PC-3 (cell line): ENCODE data around the gene STUM. TPM values are rescaled to one million over a fixed set of nuclear protein-coding genes. Genes with fewer than 3 reads are reported as not detected.

Source experiments
- ATAC-seq: fragments of 200-7000 bp; cut with Tn5 transposase; 2 replicates; pipeline ENCODE4 v1.9.1; 2020; ENCODE audit warnings: mild to moderate bottlenecking, moderate library complexity
- BruUV-seq: library from RNA; stranded (reverse); fragments of 400-500 nt; replicated peaks from 2 replicates; lab custom pipeline; 2021; lab: Mats Ljungman, UMichigan
- CTCF ChIA-PET: fragments of 300-600 bp; sonication (Branson Sonifier 250); formaldehyde crosslinking; loops from one replicate; lab custom pipeline; 2022; ENCODE audit warnings: antibody characterized with exemption; lab: Charles Lee
- POLR2A ChIA-PET: fragments of 300-600 bp; sonication (Branson Sonifier 250); formaldehyde crosslinking; loops from one replicate; lab custom pipeline; 2022; ENCODE audit warnings: antibody characterized with exemption; ENCODE audit not compliant: unreplicated experiment; lab: Charles Lee
- DNase-seq: peaks from one replicate; pipeline ENCODE4 v3.0.0-alpha.2; 2015
- H2AFZ ChIP-seq: fragments of 300-600 bp; sonication (generic); 2 replicates; pipeline ENCODE4 v1.6.0; 2016; ENCODE audit warnings: antibody characterized with exemption, low read length
- H3F3A ChIP-seq: fragments of 300-600 bp; sonication (generic); one replicate; pipeline ENCODE4 v1.6.0; 2017; ENCODE audit warnings: antibody characterized with exemption, low read length, control low read depth, mild to moderate bottlenecking; ENCODE audit not compliant: unreplicated experiment
- H3K27ac ChIP-seq: fragments of 300-600 bp; sonication (generic); 2 replicates; pipeline ENCODE4 v1.5.1; 2016; ENCODE audit warnings: mild to moderate bottlenecking, low read length
- H3K27me3 ChIP-seq: fragments of 300-600 bp; sonication (generic); 2 replicates; pipeline ENCODE4 v1.6.1; 2016; ENCODE audit warnings: low read length, mixed read lengths
- H3K36me3 ChIP-seq: fragments of 300-600 bp; sonication (generic); 2 replicates; pipeline ENCODE4 v1.6.1; 2016; ENCODE audit warnings: low read depth, mixed run types, low read length, mixed read lengths
- H3K4me1 ChIP-seq: fragments of 300-600 bp; sonication (generic); 2 replicates; pipeline ENCODE4 v1.5.1; 2016; ENCODE audit warnings: low read length; ENCODE audit not compliant: insufficient read depth
- H3K4me2 ChIP-seq: fragments of 300-600 bp; sonication (generic); 2 replicates; pipeline ENCODE4 v1.6.0; 2016; ENCODE audit warnings: low read length
- H3K4me3 ChIP-seq: fragments of 300-600 bp; sonication (generic); 2 replicates; pipeline ENCODE4 v1.5.1; 2016; ENCODE audit warnings: mild to moderate bottlenecking, low read length, mixed read lengths
- H3K79me2 ChIP-seq: fragments of 300-600 bp; sonication (generic); 2 replicates; pipeline ENCODE4 v1.6.1; 2017; ENCODE audit warnings: low read length, mixed read lengths
- H3K9ac ChIP-seq: fragments of 300-600 bp; sonication (generic); 2 replicates; pipeline ENCODE4 v1.6.0; 2016; ENCODE audit warnings: mild to moderate bottlenecking, low read length
- H3K9me2 ChIP-seq: fragments of 300-600 bp; sonication (generic); replicated peaks from 2 replicates; pipeline ENCODE4 v1.6.1; 2016; ENCODE audit warnings: mixed run types, low read length, mixed read lengths
- H3K9me3 ChIP-seq: fragments of 300-600 bp; sonication (generic); 2 replicates; pipeline ENCODE4 v1.6.1; 2016; ENCODE audit warnings: low read length, mixed read lengths
- H4K20me1 ChIP-seq: fragments of 300-600 bp; sonication (generic); 2 replicates; pipeline ENCODE4 v1.6.1; 2016; ENCODE audit warnings: low read length, mixed read lengths
- EZH2 ChIP-seq: fragments of 300-600 bp; sonication (generic); IDR thresholded peaks from one replicate; pipeline ENCODE4 v1.6.1; 2017; ENCODE audit warnings: antibody characterized with exemption, mild to moderate bottlenecking, low read length; ENCODE audit not compliant: unreplicated experiment
- EZH2phosphoT487 ChIP-seq: fragments of 300-600 bp; sonication (generic); IDR thresholded peaks from 2 replicates; pipeline ENCODE4 v1.6.1; 2018; ENCODE audit warnings: mild to moderate bottlenecking, antibody characterized with exemption, low read length, borderline replicate concordance
- intact Hi-C: fragments of 100-400 bp; cut with micrococcal nuclease; formaldehyde crosslinking; loops from 2 replicates; pipeline ENCODE4 v1.9.0; 2023
- total RNA-seq: library from RNA; depleted of rRNA; stranded (reverse); fragments of >200 nt; gene quantifications from 2 replicates; pipeline ENCODE4 v1.2.3, GENCODE V29; 2014
- TF ChIP-seq, protein P1 (sequence below): fragments of 300-600 bp; sonication (generic); conservative IDR thresholded peaks from 2 replicates; pipeline ENCODE4 v1.5.1; 2017; ENCODE audit warnings: antibody characterized with exemption, low read depth, mild to moderate bottlenecking, low read length

The STUM gene
- total RNA-seq, 1 experiment from 2014 or later = 0.58 TPM

DNA sequence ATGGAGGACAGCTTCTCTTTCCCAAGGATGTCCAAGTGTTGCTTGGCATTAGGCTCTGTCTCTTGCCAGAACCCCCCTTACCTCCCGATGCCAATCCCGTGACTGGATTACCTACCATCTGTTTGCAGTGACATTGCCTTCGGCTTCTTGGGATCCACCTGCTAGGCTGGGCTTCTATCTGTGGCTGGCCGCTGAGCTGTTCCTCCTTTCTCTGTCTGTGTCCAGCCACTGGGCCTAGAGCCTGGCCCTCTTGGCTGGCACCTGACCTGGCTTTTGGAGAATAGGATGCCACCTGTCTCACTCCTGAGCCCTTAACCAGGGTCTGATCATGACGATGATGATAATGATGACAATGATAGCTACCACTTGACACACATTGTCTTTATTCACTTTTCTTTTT is 41.6 kb upstream of the STUM start:
- no peaks in the 10 kb centered on the region for H3K79me2 ChIP-seq
- no peak overlapping the region for H3K27ac ChIP-seq
- no peak overlapping the region for H3K4me2 ChIP-seq
- H3K9me3 ChIP-seq = no peaks in the 10 kb centered on the region
- H3K4me3 ChIP-seq = no peak overlapping the region
- 0 out of 2 replicates have a peak, but pooled peaks cover 3% of the 10 kb centered on the region for H3K4me1 ChIP-seq
- no peaks in the 10 kb centered on the region for H3K36me3 ChIP-seq
- ChIA-PET CTCF (no interaction called here), POLR2A (no interaction called here)
- no peaks in the 10 kb centered on the region for H3F3A ChIP-seq
- intact Hi-C loops = no loop called here
- no peak overlapping the region for H2AFZ ChIP-seq
- H3K27me3 ChIP-seq = peaks cover 39% of the 10 kb centered on the region
- ATAC-seq (no peak), DNase-seq (no peak)
- H3K9ac ChIP-seq = no peak overlapping the region
- no peak for TF ChIP-seq EZH2
- TF ChIP-seq EZH2phosphoT487 = no peak
- TF ChIP-seq, protein P1, sequence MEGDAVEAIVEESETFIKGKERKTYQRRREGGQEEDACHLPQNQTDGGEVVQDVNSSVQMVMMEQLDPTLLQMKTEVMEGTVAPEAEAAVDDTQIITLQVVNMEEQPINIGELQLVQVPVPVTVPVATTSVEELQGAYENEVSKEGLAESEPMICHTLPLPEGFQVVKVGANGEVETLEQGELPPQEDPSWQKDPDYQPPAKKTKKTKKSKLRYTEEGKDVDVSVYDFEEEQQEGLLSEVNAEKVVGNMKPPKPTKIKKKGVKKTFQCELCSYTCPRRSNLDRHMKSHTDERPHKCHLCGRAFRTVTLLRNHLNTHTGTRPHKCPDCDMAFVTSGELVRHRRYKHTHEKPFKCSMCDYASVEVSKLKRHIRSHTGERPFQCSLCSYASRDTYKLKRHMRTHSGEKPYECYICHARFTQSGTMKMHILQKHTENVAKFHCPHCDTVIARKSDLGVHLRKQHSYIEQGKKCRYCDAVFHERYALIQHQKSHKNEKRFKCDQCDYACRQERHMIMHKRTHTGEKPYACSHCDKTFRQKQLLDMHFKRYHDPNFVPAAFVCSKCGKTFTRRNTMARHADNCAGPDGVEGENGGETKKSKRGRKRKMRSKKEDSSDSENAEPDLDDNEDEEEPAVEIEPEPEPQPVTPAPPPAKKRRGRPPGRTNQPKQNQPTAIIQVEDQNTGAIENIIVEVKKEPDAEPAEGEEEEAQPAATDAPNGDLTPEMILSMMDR = no peak
- no TSS peak for BruUV-seq
- no peaks in the 10 kb centered on the region for H3K9me2 ChIP-seq
- no peaks in the 10 kb centered on the region for H4K20me1 ChIP-seq

DNA sequence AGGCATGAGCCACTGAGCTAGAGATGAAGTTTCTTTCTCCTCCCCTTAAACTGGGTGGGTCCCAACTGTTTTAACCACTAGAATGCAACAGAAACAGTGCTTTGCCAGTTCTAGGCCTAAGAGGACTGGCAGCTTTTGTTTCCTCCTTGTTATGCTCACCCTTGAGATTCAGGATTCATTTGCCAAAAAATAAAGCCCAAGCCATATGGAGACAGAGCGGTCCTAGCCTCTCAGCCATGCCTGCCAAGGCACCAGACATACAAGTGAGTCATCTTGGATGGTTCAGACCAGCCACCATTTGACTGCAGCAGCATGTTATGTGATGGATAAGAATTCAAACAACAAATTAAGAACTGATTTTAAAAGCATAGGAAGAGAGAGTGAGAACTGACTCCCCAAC is 38.1 kb upstream of the STUM start:
- intact Hi-C loops = no loop called here
- TF ChIP-seq, protein P1 = no peak
- no peak for TF ChIP-seq EZH2
- TF ChIP-seq EZH2phosphoT487 = no peak
- H2AFZ ChIP-seq = no peak overlapping the region
- ChIA-PET POLR2A (no interaction called here), CTCF (no interaction called here)
- no peaks in the 10 kb centered on the region for H3F3A ChIP-seq
- H3K9me3 ChIP-seq = no peaks in the 10 kb centered on the region
- H3K27ac ChIP-seq = no peak overlapping the region
- H3K9me2 ChIP-seq = no peaks in the 10 kb centered on the region
- H3K4me1 ChIP-seq = peaks cover 9% of the 10 kb centered on the region; the same call in 1 of the 2 replicates
- H3K4me2 ChIP-seq = no peak overlapping the region
- DNase-seq (no peak), ATAC-seq (peak; percentile 41; the same call in 1 of the 2 replicates)
- no peaks in the 10 kb centered on the region for H3K79me2 ChIP-seq
- no peak overlapping the region for H3K4me3 ChIP-seq
- no TSS peak for BruUV-seq
- peaks cover 19% of the 10 kb centered on the region for H3K27me3 ChIP-seq
- no peak overlapping the region for H3K9ac ChIP-seq
- no peaks in the 10 kb centered on the region for H4K20me1 ChIP-seq
- no peaks in the 10 kb centered on the region for H3K36me3 ChIP-seq

DNA sequence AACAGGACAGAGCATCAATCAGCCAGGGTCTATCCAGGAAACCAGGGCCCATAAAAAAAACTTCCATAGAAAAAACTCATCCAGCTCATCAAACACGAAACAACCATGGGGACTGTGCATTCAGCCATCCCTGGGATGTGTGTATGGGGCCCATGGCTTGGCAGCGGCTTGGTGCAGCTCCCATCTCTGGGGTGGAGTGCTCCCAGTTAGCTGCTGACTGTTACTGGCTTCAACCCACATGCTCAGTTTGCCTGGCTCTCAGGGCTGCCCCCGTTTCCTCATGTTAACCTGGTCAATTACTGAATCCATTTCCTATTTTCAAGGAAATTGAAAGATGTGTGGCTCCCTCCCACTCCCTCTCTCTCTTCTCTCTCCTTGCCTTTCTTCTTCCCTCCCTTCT is 37.3 kb upstream of the STUM start:
- Histone ChIP-seq H4K20me1 (no peaks in the 10 kb centered on the region), H3K36me3 (no peaks in the 10 kb centered on the region), H3K79me2 (no peaks in the 10 kb centered on the region), H3K9ac (no peak overlapping the region), H3K4me3 (no peak overlapping the region), H3K9me3 (no peaks in the 10 kb centered on the region), H3K9me2 (no peaks in the 10 kb centered on the region), H3K4me2 (no peak overlapping the region), H3K27ac (no peak overlapping the region), H3K4me1 (peaks cover 9% of the 10 kb centered on the region; the same call in 1 of the 2 replicates), H3K27me3 (peaks cover 22% of the 10 kb centered on the region), H2AFZ (no peak overlapping the region), H3F3A (no peaks in the 10 kb centered on the region)
- DNase-seq (no peak), ATAC-seq (no peak)
- CTCF ChIA-PET = no interaction called here
- intact Hi-C loops = no loop called here
- TF ChIP-seq, protein P1 = no peak
- TF ChIP-seq EZH2phosphoT487 = no peak
- no peak for TF ChIP-seq EZH2
- POLR2A ChIA-PET = no interaction called here
- BruUV-seq = no TSS peak
